Ascending aorta (tissue), 2 donors: Measurements from ENCODE around the gene UBE3B. TPM values are rescaled to one million over a fixed set of nuclear protein-coding genes. Genes with fewer than 3 reads are reported as not detected.

Experiments
- DNase-seq, 2 donors: peaks; one replicate each; pipeline ENCODE4 v3.0.0-alpha.2; 2019; ENCODE audit warnings: low spot score in 2 of 2
- H3K27ac ChIP-seq, 2 donors: fragments of 200-600 bp; sonication (generic); one replicate each; pipeline ENCODE4 v1.5.1; 2016 to 2017; ENCODE audit warnings: mild to moderate bottlenecking in 1 of 2
- H3K27me3 ChIP-seq: fragments of 200-600 bp; sonication (generic); one replicate; pipeline ENCODE4 v1.5.1; 2017
- H3K36me3 ChIP-seq, 2 donors: fragments of 200-600 bp; sonication (generic); one replicate each; pipeline ENCODE4 v1.5.1; 2016
- H3K4me1 ChIP-seq, 2 donors: fragments of 200-600 bp; sonication (generic); one replicate each; pipeline ENCODE4 v1.5.1; 2016 to 2017; ENCODE audit warnings: mild to moderate bottlenecking in 1 of 2
- H3K4me3 ChIP-seq, 2 donors: fragments of 200-600 bp; sonication (generic); one replicate each; pipeline ENCODE4 v1.5.1; 2016 to 2017; ENCODE audit warnings: mild to moderate bottlenecking in 1 of 2
- H3K9me3 ChIP-seq, 2 donors: fragments of 200-600 bp; sonication (generic); one replicate each; pipeline ENCODE4 v1.5.1; 2016
- intact Hi-C: fragments of 100-400 bp; cut with DNase I; formaldehyde crosslinking; loops from one replicate; pipeline ENCODE4 v1.15.1; 2023
- total RNA-seq: library from RNA; depleted of rRNA; stranded (reverse); fragments of >200 nt; gene quantifications from one replicate; pipeline ENCODE4 v1.1.0, GENCODE V29; 2016
- TF ChIP-seq, protein P1 (sequence below), 3 experiments: fragments of 200-600 bp in 2 of 3; fragments of 450-650 bp in 1 of 3; sonication (generic) in 2 of 3; IDR thresholded peaks; one replicate each; pipeline ENCODE4 v1.5.1; 2016 to 2019; ENCODE audit warnings: antibody characterized with exemption in 3 of 3, mild to moderate bottlenecking in 1 of 3, moderate library complexity in 1 of 3

Gene UBE3B
- total RNA-seq, 1 donor from 2014 or later = 19.1 TPM

DNA sequence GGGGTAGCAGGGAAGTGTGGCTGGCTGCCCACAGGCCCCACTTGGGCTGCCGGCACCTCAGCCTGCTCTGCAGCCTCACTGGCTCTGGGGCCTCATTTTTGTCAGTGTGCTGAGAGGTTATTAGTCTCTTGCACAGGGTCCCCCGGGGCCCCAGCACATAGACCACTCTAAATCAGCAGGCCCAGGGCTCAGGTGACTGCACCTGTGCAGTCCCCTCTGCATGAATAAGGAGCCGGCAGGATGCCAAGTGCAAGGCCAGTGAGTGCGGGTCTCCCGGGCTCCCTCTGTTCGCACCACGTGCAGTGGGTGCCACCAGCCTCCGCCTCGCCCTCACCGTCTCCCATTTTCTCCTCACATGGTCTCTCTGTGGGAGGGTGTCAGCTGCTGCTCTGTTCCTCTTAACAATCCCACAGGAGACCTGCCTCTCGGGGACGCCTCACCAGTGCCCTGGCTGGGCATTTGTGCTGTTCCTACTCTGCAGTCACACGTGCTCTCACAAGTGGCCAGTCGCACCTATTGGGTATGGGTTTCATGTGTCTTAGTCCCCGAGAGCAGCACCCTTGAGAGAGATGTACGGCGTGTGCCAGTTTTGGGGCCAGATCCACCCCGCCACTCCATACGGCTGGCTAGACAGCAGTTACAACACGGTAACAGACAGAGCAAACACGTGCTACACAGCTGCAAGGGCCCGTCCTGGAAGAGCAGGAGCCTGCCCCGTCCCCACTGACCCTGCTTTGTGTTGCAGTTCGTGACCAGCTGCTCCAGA, 55.5 kb downstream of the UBE3B start:
- intact Hi-C loops = no loop called here
- Histone ChIP-seq H3K27ac (no peak overlapping the region), H3K9me3 (no peaks in the 10 kb centered on the region), H3K36me3 (peaks cover 57 to 83% of the 10 kb centered on the region in 2 donors), H3K27me3 (no peaks in the 10 kb centered on the region), H3K4me1 (no peaks in the 10 kb centered on the region), H3K4me3 (no peak overlapping the region)
- TF ChIP-seq, protein P1, sequence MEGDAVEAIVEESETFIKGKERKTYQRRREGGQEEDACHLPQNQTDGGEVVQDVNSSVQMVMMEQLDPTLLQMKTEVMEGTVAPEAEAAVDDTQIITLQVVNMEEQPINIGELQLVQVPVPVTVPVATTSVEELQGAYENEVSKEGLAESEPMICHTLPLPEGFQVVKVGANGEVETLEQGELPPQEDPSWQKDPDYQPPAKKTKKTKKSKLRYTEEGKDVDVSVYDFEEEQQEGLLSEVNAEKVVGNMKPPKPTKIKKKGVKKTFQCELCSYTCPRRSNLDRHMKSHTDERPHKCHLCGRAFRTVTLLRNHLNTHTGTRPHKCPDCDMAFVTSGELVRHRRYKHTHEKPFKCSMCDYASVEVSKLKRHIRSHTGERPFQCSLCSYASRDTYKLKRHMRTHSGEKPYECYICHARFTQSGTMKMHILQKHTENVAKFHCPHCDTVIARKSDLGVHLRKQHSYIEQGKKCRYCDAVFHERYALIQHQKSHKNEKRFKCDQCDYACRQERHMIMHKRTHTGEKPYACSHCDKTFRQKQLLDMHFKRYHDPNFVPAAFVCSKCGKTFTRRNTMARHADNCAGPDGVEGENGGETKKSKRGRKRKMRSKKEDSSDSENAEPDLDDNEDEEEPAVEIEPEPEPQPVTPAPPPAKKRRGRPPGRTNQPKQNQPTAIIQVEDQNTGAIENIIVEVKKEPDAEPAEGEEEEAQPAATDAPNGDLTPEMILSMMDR (IDR thresholded peaks at IDR 0.05) = no peak
- DNase-seq = no peak

DNA sequence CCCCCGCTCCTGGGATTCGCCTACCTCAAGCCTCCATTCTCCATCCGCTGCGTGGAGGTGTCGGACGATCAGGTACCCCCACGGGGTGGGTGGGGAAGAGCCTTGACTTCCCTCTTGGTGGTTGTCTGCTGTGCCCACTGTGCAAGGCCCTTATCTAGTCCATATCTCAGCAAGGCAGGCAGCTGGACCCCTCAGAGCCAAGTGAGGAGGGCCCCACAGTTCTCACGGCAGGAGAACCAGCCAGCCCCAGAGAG, 56.0 kb downstream of the UBE3B start:
- TF ChIP-seq, protein P1 (IDR thresholded peaks at IDR 0.05) = no peak
- Histone ChIP-seq H3K36me3 (peaks cover 52 to 78% of the 10 kb centered on the region in 2 donors), H3K27ac (no peak overlapping the region), H3K4me1 (no peaks in the 10 kb centered on the region), H3K9me3 (no peaks in the 10 kb centered on the region), H3K4me3 (no peak overlapping the region), H3K27me3 (no peaks in the 10 kb centered on the region)
- no peak for DNase-seq
- intact Hi-C loops = no loop called here

DNA sequence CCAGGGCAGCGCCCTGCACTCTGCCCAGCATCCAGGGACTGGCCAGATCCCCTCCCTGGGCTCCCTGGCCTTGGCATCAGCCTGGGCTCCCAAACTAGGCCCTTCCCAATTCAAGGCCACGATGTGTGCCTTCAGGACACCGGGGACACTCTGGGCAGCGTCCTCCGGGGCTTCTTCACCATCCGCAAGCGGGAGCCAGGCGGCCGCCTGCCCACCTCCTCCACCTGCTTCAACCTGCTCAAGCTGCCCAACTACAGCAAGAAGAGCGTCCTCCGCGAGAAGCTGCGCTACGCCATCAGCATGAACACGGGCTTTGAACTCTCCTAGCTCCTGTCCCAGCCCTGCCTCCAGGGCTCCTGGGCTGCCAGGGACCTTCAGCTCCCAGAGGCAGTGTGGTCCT, 57.0 kb downstream of the UBE3B start:
- Histone ChIP-seq H3K9me3 (no peaks in the 10 kb centered on the region), H3K27me3 (no peaks in the 10 kb centered on the region), H3K27ac (no peak overlapping the region), H3K4me3 (no peak overlapping the region), H3K4me1 (no peaks in the 10 kb centered on the region), H3K36me3 (peaks cover 48 to 76% of the 10 kb centered on the region in 2 donors)
- intact Hi-C loops = no loop called here
- no peak for DNase-seq
- TF ChIP-seq, protein P1 (IDR thresholded peaks at IDR 0.05) = no peak

DNA sequence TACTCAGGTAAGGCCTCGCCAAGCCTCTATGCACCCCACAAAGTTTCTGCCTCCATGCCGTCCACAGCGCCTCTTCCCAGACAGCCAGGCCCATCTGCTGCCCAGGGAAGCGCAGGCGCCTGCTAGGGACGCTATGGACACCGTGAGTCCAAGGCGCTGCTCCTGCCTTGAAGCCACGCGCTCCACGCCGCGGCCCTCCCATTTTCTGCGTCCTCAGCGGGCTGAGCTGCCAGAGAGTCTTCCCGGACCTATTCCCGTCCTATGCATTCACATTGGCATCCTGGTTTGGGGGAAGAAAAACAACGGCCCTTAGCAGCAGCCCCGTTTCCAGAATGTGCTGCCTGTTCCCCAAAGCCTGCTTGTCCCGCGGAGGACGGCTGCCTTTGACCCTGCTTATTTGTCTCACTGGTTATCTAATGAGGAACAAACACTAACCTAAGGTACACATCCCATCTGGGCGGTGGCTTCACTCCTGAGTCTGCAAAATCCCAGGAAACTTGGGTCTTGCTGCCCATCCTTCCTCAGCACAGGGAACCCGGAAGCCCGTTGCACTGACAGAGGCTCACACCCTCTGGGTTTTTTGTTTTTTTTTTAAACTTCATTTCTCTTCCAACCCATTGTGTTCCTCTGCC, 57.9 kb downstream of the UBE3B start:
- no peak overlapping the region for H3K27ac ChIP-seq
- no peak for DNase-seq
- TF ChIP-seq, protein P1 (IDR thresholded peaks at IDR 0.05) = no peak
- no peaks in the 10 kb centered on the region for H3K9me3 ChIP-seq
- no peaks in the 10 kb centered on the region for H3K27me3 ChIP-seq
- intact Hi-C loops = no loop called here
- no peaks in the 10 kb centered on the region for H3K4me1 ChIP-seq
- no peak overlapping the region for H3K4me3 ChIP-seq
- peaks cover 42 to 72% of the 10 kb centered on the region in 2 donors for H3K36me3 ChIP-seq

DNA sequence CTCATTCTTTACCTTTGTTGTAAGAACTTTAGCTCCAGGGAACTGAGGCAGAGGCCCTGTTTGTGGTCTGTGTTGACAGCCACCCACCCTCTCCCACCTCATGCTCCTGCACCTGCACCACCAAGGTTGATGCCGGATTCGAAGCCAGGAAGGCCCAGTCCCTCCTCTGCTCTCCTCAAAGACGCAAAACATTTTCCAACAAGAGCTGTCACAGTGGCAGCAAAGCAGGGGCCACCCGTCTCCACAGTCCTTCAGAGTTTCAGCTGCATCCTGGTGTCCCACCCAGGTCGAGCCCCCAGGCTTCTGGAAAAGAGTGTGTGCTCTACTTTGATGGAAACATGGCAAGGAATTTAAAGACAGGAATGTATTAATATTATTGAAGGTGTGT, 58.4 kb downstream of the UBE3B start:
- Histone ChIP-seq H3K27me3 (no peaks in the 10 kb centered on the region), H3K27ac (no peak overlapping the region), H3K36me3 (peaks cover 37 to 68% of the 10 kb centered on the region in 2 donors), H3K4me1 (no peaks in the 10 kb centered on the region), H3K4me3 (no peak overlapping the region), H3K9me3 (no peaks in the 10 kb centered on the region)
- intact Hi-C loops = no loop called here
- TF ChIP-seq, protein P1 (IDR thresholded peaks at IDR 0.05) = no peak
- no peak for DNase-seq
